ENCODE results near the gene DCDC2B.
"Not testable (repeated sequence)": the region's sequence is repeated elsewhere in the genome, so short reads cannot be mapped to it uniquely, and the experiment has no call there.

The DCDC2B gene

DNA sequence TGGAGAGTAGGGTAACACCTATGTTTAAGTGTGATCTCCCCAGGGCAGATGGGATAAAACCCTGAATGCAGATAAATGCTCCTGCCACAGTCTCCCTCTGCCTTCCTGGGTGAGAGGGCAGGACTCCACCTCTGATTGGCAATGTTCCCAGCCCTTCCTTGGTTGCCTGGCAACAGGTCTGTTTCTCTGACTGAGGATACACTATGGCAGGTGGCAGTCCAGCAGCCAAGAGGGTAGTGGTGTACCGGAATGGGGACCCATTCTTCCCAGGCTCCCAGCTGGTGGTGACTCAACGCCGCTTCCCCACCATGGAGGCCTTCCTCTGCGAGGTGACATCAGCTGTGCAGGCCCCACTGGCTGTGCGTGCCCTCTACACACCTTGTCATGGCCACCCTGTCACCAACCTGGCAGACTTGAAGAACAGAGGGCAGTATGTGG is at the start of gene DCDC2B:
Gene DCDC2B, plus strand, starts transcription at position 199 of the 438 bp plus-strand sequence. Its CDS starts 5 bp downstream, at position 204.
- DNase-seq, result peak; percentile 92

DNA sequence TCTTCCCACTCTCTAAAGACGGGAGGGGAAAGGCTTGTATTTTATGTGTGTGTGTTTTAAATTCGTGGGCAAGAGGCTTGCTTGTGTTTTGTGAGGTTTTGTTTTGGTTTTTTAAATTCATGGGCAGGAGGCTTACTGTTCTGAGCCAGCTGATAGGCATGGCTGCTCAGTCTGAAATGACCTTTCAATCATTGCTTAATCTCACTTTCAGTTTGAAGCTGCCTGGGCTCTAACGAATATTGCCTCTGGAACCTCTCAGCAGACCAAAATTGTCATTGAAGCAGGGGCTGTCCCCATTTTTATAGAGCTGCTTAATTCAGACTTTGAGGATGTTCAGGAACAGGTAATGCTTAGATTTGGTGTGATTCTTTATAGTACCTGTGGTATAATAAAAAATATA is 49.7 kb upstream of the DCDC2B start:
- DNase-seq, result no peak

- DNase-seq, result no peak
Measured at GRCh38 chr1:32163405-32163804, 45.5 kb upstream of the DCDC2B start.

DNA sequence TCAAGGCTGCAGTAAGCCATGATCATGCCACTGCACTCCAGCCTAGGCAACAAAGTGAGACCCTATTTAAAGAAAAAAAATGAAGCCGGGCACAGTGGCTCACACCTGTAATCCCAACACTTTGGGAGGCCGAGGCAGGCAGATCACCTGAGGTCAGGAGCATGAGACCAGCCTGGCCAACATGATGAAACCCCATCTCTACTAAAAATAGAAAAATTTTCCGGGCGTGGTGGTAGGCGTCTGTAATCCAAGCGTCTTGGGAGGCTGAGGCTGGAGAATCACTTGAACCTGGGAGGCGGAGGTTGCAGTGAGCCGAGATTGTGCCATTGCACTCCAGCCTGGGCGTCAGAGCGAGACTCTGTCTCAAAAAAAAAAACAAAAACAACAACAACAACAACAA is 43.3 kb upstream of the DCDC2B start:
- not testable (repeated sequence) for DNase-seq

- no peak for DNase-seq
Measured at GRCh38 chr1:32170991-32171390, 37.9 kb upstream of the DCDC2B start.

DNA sequence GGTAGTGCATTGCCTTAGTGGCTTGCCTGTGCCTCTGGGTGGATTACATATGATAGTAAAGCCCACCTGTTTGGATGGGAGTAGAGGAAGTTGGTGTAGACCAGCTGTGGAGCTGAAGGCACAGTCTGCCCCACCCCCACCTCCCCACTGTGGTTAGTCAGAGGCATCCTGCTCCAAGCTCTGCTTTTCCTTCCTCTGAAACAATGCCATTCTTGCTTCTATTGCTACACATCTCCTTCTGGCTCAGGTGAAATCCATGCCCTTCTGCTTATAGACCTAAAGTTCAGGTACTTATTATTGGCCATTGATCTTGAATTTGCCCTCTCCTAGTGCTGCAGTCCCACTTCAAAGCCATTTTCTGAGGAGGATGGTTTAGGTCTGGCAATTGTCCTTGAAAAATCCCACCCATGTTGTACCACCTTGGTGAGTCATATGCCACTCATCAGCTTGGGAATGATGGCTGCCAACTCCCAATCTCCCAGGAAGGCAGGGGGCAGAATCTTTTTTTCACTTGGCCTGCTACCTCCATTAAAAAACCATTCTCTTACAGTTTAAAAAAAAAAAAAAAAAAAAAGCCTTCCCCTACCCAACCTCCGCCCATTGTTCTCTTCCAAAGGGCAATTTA is 36.2 kb upstream of the DCDC2B start:
- DNase-seq, result no peak

DNA sequence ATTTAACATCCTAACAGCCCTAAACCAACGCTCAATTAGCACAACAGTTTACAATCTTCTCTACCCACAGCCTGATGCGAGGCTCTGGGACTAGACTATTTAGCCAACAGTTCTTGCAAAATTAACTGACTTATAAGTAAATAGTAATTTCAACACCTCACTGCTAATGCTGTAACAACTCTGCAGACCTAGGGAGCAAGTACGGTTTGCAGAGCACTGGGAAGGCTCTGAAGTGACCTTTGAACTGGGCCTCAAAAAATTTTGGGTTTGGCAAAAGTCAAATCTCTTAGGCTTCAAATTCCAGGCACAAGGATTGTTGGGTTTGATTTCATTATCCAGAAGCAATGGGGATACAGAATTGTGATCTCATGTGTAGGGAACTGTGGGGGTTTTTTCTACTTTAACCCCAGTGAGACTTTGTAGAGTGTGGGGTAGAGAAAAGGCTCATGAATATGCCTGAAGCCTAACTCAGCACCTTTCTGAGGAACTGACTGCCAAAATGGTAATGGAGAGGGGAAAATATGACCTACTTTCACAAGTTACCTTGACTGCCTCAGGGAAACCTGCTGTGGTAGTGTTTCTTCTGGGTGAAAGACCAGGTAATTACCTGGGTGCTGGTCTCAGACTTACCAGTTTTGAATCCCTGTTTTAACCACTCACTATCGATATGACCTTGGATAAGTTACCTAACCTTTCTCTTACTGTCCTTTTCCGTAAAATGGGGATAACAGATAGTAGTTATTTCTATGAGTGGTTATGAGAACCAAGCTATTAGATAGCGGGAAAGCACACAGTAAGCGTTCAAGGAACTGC is 30.3 kb upstream of the DCDC2B start:
- DNase-seq, result no peak

- no peak for DNase-seq
Measured at GRCh38 chr1:32179193-32179442, 29.8 kb upstream of the DCDC2B start.

GRCh38 chr1:32179443-32180185 is 29.3 kb upstream of the DCDC2B start, which contains the start of gene TXLNA:
TXLNA (plus strand) TSS chr1:32179675; CDS start chr1:32180346, 671 bp downstream.
- peak; percentile 91 for DNase-seq

DNA sequence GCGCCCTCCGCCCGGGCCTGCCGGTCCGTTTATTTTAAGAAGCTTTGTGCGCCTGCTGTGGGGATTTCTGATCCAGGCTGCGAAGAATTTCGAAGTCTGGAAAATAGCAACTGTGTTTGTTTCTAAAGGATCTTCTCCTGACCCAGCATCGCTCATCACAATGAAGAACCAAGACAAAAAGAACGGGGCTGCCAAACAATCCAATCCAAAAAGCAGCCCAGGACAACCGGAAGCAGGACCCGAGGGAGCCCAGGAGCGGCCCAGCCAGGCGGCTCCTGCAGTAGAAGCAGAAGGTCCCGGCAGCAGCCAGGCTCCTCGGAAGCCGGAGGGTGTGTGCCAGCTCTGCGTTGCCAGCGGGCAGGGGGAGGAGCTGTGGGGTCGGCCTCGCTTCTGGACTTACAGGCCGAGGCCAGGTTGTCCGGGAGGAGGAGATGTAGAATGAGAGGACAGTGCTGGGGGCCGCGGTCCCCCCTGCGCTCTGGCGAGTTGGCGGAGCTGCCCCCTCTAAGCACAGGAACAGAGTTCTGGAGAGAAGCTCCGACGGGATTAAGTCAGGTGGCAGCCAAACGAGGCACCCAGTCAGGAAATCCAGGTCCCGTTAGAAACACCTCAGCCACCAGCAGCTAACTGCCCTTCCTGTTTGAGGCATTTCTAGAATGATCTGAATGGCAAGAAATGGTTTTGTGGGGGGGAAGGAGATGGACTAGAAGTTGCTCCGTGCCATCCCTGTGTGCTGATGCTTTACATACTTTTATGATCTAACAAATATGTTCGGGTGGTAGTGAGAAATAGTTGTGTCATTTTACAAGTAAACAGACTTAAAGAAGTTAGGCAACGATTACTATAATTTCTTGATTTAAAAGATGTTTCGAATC is 28.5 kb upstream of the DCDC2B start:
- no peak for DNase-seq

DNA sequence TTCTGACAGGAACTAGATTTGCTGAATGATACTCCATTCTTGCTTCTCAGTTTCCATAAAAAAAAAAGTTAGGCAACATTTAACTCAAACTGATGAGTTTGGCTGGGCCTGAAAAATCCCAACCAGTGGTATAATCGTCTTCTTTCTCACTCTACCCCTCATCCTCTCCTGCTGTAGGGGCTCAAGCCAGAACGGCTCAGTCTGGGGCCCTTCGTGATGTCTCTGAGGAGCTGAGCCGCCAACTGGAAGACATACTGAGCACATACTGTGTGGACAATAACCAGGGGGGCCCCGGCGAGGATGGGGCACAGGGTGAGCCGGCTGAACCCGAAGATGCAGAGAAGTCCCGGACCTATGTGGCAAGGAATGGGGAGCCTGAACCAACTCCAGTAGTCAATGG is 27.8 kb upstream of the DCDC2B start:
- DNase-seq, result no peak

DNA sequence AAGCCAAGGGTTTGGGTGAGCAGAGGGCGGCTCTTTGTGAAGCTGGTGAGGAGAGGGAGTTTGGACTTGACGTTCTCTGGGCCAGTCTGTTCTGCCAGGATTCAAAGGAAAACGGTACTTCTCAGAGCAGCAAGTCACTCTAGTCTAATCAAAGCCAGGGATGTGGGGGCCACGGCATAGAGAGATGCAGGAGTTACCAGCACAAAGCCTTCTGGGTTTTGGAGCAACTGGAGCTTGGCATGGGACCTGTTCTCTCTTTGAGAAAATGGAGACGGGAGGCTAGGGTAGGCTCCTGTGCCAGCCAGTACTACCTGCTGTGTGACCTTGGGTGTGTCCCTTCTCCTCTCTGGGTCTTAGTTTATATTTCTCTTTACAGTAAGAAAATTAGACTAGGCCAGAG is 27.3 kb upstream of the DCDC2B start:
- DNase-seq, result no peak

DNA sequence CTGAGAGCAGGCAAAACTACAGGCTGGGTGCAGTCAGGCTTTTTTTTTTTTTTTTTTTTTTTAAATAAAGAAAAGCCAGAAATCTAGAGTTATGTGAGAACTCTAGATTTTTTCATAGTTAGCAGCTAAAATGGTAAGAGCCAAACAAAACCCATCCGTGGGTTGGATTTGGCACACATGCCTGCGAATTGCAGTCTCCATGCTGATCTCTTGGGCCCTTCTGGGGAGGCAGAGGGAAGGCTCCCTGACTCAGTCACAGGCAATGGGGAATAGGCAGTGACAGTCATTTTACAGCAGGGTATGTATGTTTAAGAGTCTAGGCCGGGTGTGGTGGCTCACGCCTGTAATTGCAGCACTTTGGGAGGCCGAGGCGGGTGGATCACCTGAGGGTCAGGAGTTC is 26.8 kb upstream of the DCDC2B start:
- DNase-seq, result no peak

DNA sequence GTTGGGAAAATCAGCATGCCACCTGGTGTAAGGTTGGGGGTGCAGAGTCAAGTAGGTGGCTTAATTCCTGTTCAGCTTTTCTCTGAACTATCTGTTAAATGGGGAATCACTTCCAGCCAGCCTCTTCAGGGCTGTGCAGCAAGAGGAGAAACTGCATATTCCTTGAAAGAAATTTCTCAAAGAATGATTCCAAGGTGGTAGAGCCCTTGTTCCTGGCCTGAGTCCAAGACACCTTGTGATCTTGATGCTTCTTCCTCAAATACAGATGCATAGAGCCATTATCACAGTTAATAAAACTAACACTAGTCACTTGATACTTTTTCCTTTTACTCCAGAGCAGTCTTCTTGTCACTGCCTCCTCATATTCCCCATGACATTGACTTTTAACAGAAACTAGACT is 24.2 kb upstream of the DCDC2B start:
- DNase-seq, result no peak

- no peak for DNase-seq
Measured at GRCh38 chr1:32186077-32186476, 22.8 kb upstream of the DCDC2B start.

GRCh38 chr1:32186491-32186890 is 22.4 kb upstream of the DCDC2B start:
- no peak for DNase-seq

DNA sequence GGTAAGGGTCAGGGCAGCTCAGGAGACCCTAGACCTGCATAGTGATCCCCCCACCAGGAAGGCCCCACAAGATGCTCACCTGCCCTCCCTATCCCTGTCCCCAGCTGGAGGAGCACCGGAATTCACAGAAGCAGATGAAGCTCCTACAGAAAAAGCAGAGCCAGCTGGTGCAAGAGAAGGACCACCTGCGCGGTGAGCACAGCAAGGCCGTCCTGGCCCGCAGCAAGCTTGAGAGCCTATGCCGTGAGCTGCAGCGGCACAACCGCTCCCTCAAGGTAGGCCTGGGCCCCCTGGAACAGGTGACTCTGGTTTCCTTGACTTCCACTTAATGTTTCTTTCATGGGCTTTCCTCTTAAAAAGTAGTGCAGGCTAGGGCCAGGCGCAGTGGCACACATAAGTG is 21.0 kb upstream of the DCDC2B start:
- DNase-seq, result no peak

DNA sequence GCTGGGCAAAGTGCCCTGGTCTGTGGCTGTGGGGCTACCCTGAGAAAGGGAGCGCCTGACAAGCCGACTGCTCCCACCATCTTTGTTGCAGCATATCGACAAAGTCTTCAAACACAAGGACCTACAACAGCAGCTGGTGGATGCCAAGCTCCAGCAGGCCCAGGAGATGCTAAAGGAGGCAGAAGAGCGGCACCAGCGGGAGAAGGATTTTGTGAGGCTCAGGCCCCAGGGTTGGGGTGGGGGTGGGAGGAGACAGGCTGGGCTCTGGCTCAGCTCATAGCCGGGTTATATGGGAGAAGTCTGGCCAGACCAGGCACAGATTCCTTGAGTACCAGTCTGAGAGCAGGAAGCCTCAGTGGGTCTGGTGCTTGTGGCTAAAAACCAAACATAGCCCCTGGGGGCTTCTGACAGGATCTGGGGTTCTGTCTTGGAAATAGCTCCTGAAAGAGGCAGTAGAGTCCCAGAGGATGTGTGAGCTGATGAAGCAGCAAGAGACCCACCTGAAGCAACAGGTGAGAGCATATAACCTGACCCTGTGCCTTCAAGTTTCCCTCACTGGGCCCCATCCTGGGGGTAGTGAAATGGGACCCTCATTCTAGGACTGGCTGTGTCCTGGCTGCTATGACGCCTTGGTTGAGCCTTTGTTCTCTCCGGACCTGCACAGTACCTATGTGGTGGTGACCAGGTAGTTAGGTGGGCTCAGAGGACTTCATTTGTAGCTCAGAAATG is 16.5 kb upstream of the DCDC2B start:
- DNase-seq, result no peak

DNA sequence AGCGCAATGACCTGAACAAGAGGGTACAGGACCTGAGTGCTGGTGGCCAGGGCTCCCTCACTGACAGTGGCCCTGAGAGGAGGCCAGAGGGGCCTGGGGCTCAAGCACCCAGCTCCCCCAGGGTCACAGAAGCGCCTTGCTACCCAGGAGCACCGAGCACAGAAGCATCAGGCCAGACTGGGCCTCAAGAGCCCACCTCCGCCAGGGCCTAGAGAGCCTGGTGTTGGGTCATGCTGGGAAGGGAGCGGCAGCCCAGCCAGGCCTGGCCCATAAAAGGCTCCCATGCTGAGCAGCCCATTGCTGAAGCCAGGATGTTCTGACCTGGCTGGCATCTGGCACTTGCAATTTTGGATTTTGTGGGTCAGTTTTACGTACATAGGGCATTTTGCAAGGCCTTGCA is 13.9 kb upstream of the DCDC2B start:
- no peak for DNase-seq

- no peak for DNase-seq
Measured at GRCh38 chr1:32195531-32195930, 13.4 kb upstream of the DCDC2B start.

- DNase-seq, result no peak
Measured at GRCh38 chr1:32195972-32196823, 12.7 kb upstream of the DCDC2B start.

Measured in NCI-H1436 (cell line).